Fibroblast of lung (primary cell): ENCODE measurements around the gene ERAP2. TPM values are rescaled to one million over a fixed set of nuclear protein-coding genes. Genes with fewer than 3 reads are reported as not detected.

Source experiments
- DNase-seq, 2 donors: peaks; one replicate each; pipeline versions ENCODE4 v3.0.0 to v3.0.0-alpha.2; 2010; ENCODE audit warnings: low read depth in 2 of 2
- H2AFZ ChIP-seq: 2 replicates; pipeline ENCODE4 v1.5.1; 2012; ENCODE audit warnings: low read length, control low read depth, inconsistent platforms
- H3K27ac ChIP-seq: 2 replicates; pipeline ENCODE4 v1.5.1; 2011; ENCODE audit warnings: low read length, control low read depth; ENCODE audit not compliant: insufficient read depth
- H3K27me3 ChIP-seq: 2 replicates; pipeline ENCODE4 v1.5.1; 2011; ENCODE audit warnings: mild to moderate bottlenecking, low read length; ENCODE audit not compliant: control insufficient read depth, insufficient read depth
- H3K36me3 ChIP-seq: 2 replicates; pipeline ENCODE4 v1.5.1; 2011; ENCODE audit warnings: low read length; ENCODE audit not compliant: control insufficient read depth, insufficient read depth
- H3K4me1 ChIP-seq: 2 replicates; pipeline ENCODE4 v1.5.1; 2011; ENCODE audit warnings: low read length; ENCODE audit not compliant: control insufficient read depth, insufficient read depth; ENCODE audit errors: extremely low read depth
- H3K4me2 ChIP-seq: 2 replicates; pipeline ENCODE4 v1.5.1; 2011; ENCODE audit warnings: low read length, control low read depth; ENCODE audit not compliant: insufficient read depth; ENCODE audit errors: extremely low read depth
- H3K4me3 ChIP-seq, 4 experiments: fragments of 200-600 bp in 1 of 4; sonication (generic) in 1 of 4; replicated peaks in 1 of 4; 2 replicates each; pipeline ENCODE4 v1.5.1; 2011 to 2016; ENCODE audit warnings: low read length in 4 of 4, low read depth in 3 of 4, mild to moderate bottlenecking in 3 of 4, control low read depth in 2 of 4, inconsistent platforms in 1 of 4, mixed read lengths in 1 of 4; ENCODE audit not compliant: insufficient read depth in 1 of 4; ENCODE audit errors: control extremely low read depth in 1 of 4
- H3K79me2 ChIP-seq: 2 replicates; pipeline ENCODE4 v1.5.1; 2012; ENCODE audit warnings: mild to moderate bottlenecking, low read length, inconsistent platforms; ENCODE audit not compliant: control insufficient read depth, insufficient read depth
- H3K9ac ChIP-seq: 2 replicates; pipeline ENCODE4 v1.5.1; 2011; ENCODE audit warnings: mild to moderate bottlenecking, low read length, control low read depth; ENCODE audit not compliant: insufficient read depth
- H3K9me3 ChIP-seq: 2 replicates; pipeline ENCODE4 v1.5.1; 2012; ENCODE audit warnings: low read depth, low read length; ENCODE audit not compliant: control insufficient read depth, insufficient read depth
- H4K20me1 ChIP-seq: 2 replicates; pipeline ENCODE4 v1.5.1; 2011; ENCODE audit warnings: low read length; ENCODE audit not compliant: control insufficient read depth, insufficient read depth; ENCODE audit errors: extremely low read depth
- CTCF ChIP-seq, 2 donors: IDR thresholded peaks in 1 of 2; conservative IDR thresholded peaks in 1 of 2; 1 replicate in 1 of 2; 2 replicates in 1 of 2; pipeline ENCODE4 v1.5.1; 2011 to 2012; ENCODE audit warnings: low read length in 2 of 2, control low read depth in 1 of 2, inconsistent platforms in 1 of 2, low read depth in 1 of 2, mild to moderate bottlenecking in 1 of 2
- EZH2 ChIP-seq: IDR thresholded peaks from 2 replicates; pipeline ENCODE4 v1.5.1; 2012; ENCODE audit warnings: low read length, control low read depth, mild to moderate bottlenecking; ENCODE audit errors: missing control alignments
- polyA plus RNA-seq, 2 donors: library from polyadenylated mRNA; depleted of rRNA in 1 of 2; stranded (reverse) in 1 of 2; unstranded in 1 of 2; fragments of >200 nt; gene quantifications; 2 replicates each; pipeline ENCODE4 v1.2.1, GENCODE V29; 2011 to 2012; ENCODE audit warnings: missing spikeins in 1 of 2
- total RNA-seq: library from RNA; depleted of rRNA; stranded (reverse); fragments of >200 nt; gene quantifications from 2 replicates; pipeline ENCODE4 v1.2.1, GENCODE V29; 2014

The ERAP2 gene
- total and polyA plus RNA-seq, 2 donors (not counting 1 experiment from before 2014, with no cell fraction given) = 70.9 to 180 TPM

- no peaks in the 10 kb centered on the region for H3K27me3 ChIP-seq
- DNase-seq = peak in 1 of 2 donors; percentile 10
- no peak overlapping the region for H3K4me2 ChIP-seq
- H3K4me1 ChIP-seq = peaks cover 8% of the 10 kb centered on the region
- H2AFZ ChIP-seq = no peak overlapping the region
- TF ChIP-seq EZH2 = no peak
- TF ChIP-seq CTCF (conservative IDR thresholded peaks at IDR 0.05 in 1 of 2, IDR thresholded peaks at IDR 0.05 in 1 of 2; ENCODE audit: low read depth in 1 of 2, low read length in 2 of 2) = no peak
- no peaks in the 10 kb centered on the region for H3K9me3 ChIP-seq
- H3K4me3 ChIP-seq = no peak overlapping the region
- H3K9ac ChIP-seq = no peak overlapping the region
- H3K36me3 ChIP-seq = no peaks in the 10 kb centered on the region
- no peak overlapping the region for H3K27ac ChIP-seq
- peaks cover 32% of the 10 kb centered on the region for H3K79me2 ChIP-seq
- H4K20me1 ChIP-seq = no peaks in the 10 kb centered on the region
Observed at GRCh38 chr5:96942078-96942477, 65.8 kb downstream of the ERAP2 start.

GRCh38 chr5:96942911-96943310 lies 66.6 kb downstream of the ERAP2 start:
- no peaks in the 10 kb centered on the region for H3K9me3 ChIP-seq
- peak in 1 of 2 donors; percentile 63 for DNase-seq
- H3K4me2 ChIP-seq = no peak overlapping the region
- no peak overlapping the region for H3K4me3 ChIP-seq
- H3K4me1 ChIP-seq = peaks cover 6% of the 10 kb centered on the region
- H4K20me1 ChIP-seq = no peaks in the 10 kb centered on the region
- H3K27me3 ChIP-seq = no peaks in the 10 kb centered on the region
- no peak overlapping the region for H2AFZ ChIP-seq
- H3K79me2 ChIP-seq = peaks cover 26% of the 10 kb centered on the region
- H3K9ac ChIP-seq = no peak overlapping the region
- TF ChIP-seq CTCF (conservative IDR thresholded peaks at IDR 0.05 in 1 of 2, IDR thresholded peaks at IDR 0.05 in 1 of 2; ENCODE audit: low read depth in 1 of 2, low read length in 2 of 2) (no peak), EZH2 (no peak)
- H3K27ac ChIP-seq = no peak overlapping the region
- H3K36me3 ChIP-seq = no peaks in the 10 kb centered on the region

GRCh38 chr5:96943799-96944198 lies 67.5 kb downstream of the ERAP2 start:
- Histone ChIP-seq H3K4me2 (no peak overlapping the region), H3K36me3 (no peaks in the 10 kb centered on the region), H2AFZ (no peak overlapping the region), H3K4me3 (no peak overlapping the region), H3K79me2 (peaks cover 19% of the 10 kb centered on the region), H3K27ac (no peak overlapping the region), H3K27me3 (no peaks in the 10 kb centered on the region), H4K20me1 (no peaks in the 10 kb centered on the region), H3K4me1 (peaks cover 6% of the 10 kb centered on the region), H3K9me3 (no peaks in the 10 kb centered on the region), H3K9ac (no peak overlapping the region)
- TF ChIP-seq EZH2 = no peak
- no peak for TF ChIP-seq CTCF (conservative IDR thresholded peaks at IDR 0.05 in 1 of 2, IDR thresholded peaks at IDR 0.05 in 1 of 2; ENCODE audit: low read depth in 1 of 2, low read length in 2 of 2)
- peak in 1 of 2 donors; percentile 24 for DNase-seq
